Measurements from ENCODE around the gene SORL1. TPM values are rescaled to one million over a fixed set of nuclear protein-coding genes. Genes with fewer than 3 reads are reported as not detected.

Gene SORL1
- total RNA-seq, 1 experiment from 2014 or later, result 0.05 TPM

GRCh38 chr11:121437018-121437685 is 15.0 kb upstream of the SORL1 start:
- Histone ChIP-seq H3K36me3 (no peaks in the 10 kb centered on the region), H3K4me3 (no peak overlapping the region), H3K27ac (no peak overlapping the region), H3K4me1 (replicated peaks) (no peaks in the 10 kb centered on the region), H3K27me3 (replicated peaks) (no peaks in the 10 kb centered on the region), H3K9me3 (replicated peaks) (no peaks in the 10 kb centered on the region)
- no peak for DNase-seq (ENCODE audit: low read depth in 1 of 2, low spot score in 2 of 2)

DNA sequence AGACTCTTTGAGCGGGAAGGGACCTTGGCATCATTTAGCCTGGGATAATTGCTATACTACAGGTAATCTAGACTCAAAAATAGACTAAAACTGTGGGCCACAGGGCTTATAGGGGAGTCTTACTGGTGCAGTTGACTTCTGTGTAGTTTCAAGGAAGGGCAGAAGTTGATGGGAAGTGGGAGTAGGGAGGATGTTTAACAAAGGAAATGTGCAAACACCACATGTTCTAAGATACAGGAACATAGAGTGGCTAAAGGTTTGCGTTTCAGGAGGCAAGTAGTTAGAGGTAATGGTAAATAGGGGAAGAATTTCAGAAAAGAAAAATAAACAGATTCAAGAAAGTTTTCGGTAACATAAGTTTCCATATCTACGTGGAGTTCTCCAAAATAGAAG is 14.4 kb upstream of the SORL1 start:
- H3K9me3 ChIP-seq (replicated peaks), result no peaks in the 10 kb centered on the region
- no peaks in the 10 kb centered on the region for H3K27me3 ChIP-seq (replicated peaks)
- no peak for DNase-seq (ENCODE audit: low read depth in 1 of 2, low spot score in 2 of 2)
- no peaks in the 10 kb centered on the region for H3K4me1 ChIP-seq (replicated peaks)
- H3K4me3 ChIP-seq, result no peak overlapping the region
- H3K36me3 ChIP-seq, result no peaks in the 10 kb centered on the region
- H3K27ac ChIP-seq, result no peak overlapping the region

DNA sequence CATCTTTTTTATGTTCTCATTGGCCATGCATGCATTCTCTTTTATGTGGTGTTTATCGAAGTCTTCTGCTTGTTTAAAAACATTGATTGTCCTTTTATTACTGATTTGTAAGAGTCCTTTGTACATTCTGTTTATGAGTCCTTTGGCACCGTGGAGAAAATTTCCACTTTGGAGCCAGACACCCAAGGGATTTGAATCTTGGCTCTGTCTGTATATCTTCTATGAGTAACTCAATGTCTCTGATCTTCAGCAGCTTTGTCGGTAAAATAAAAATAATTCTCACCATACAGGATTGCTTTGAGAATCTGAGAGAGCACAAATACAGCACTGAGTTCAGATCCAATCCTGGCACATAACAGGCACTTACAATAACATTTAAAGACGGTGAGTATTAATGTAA is 12.8 kb upstream of the SORL1 start:
- H3K27me3 ChIP-seq (replicated peaks), result no peaks in the 10 kb centered on the region
- no peak overlapping the region for H3K27ac ChIP-seq
- no peaks in the 10 kb centered on the region for H3K9me3 ChIP-seq (replicated peaks)
- H3K4me1 ChIP-seq (replicated peaks), result no peaks in the 10 kb centered on the region
- no peak overlapping the region for H3K4me3 ChIP-seq
- DNase-seq (ENCODE audit: low read depth in 1 of 2, low spot score in 2 of 2), result no peak
- H3K36me3 ChIP-seq, result no peaks in the 10 kb centered on the region

DNA sequence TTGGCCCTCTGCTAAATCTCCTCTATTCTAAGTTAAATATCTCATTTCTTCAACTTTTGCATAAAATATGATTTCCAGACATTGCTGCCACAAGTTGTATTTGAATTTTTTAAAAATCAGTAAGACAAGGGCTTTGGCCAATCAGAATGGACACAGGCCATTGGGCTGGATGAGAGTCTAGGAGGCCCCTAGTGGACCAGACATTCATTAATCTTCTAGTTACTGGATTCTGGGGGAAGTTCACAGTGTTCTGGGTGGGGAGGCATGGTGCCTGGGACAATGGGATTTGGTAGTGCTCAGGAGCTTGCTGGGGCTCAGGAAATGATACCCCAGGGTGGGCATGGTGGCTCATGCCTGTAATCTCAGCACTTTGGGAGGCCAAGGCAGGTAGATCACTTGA is 12.4 kb upstream of the SORL1 start:
- no peak for DNase-seq (ENCODE audit: low read depth in 1 of 2, low spot score in 2 of 2)
- H3K4me1 ChIP-seq (replicated peaks), result no peaks in the 10 kb centered on the region
- no peaks in the 10 kb centered on the region for H3K9me3 ChIP-seq (replicated peaks)
- H3K27ac ChIP-seq, result no peak overlapping the region
- no peaks in the 10 kb centered on the region for H3K36me3 ChIP-seq
- no peak overlapping the region for H3K4me3 ChIP-seq
- no peaks in the 10 kb centered on the region for H3K27me3 ChIP-seq (replicated peaks)

GRCh38 chr11:121441521-121441920 is 10.6 kb upstream of the SORL1 start:
- no peak overlapping the region for H3K4me3 ChIP-seq
- DNase-seq (ENCODE audit: low read depth in 1 of 2, low spot score in 2 of 2), result no peak
- no peaks in the 10 kb centered on the region for H3K36me3 ChIP-seq
- H3K27ac ChIP-seq, result no peak overlapping the region
- H3K4me1 ChIP-seq (replicated peaks), result no peaks in the 10 kb centered on the region
- no peaks in the 10 kb centered on the region for H3K27me3 ChIP-seq (replicated peaks)
- no peaks in the 10 kb centered on the region for H3K9me3 ChIP-seq (replicated peaks)

- Histone ChIP-seq H3K27me3 (replicated peaks) (no peaks in the 10 kb centered on the region), H3K9me3 (replicated peaks) (no peaks in the 10 kb centered on the region)
Measured at GRCh38 chr11:121443688-121444275, 8.3 kb upstream of the SORL1 start.

DNA sequence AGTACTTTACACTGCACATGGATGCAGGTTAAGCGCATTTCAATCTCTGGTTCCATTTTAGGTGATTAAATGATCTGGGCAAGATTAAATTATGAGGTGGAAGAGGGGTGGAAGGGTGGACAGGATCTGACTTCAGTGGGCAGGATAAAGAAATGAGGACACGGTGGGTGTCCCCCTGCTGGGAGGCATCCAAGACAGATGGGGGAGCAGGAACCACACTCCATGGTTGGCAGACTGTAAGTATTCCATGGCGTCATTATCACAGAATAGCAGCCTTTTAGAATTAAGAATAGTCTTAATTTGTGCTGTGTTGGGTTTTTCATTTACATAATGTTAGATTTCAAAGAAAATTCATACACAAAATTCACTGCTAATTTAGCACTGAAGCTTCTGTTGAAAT is 7.6 kb upstream of the SORL1 start:
- Histone ChIP-seq H3K4me1 (replicated peaks) (no peaks in the 10 kb centered on the region), H3K27ac (no peak overlapping the region), H3K9me3 (replicated peaks) (no peaks in the 10 kb centered on the region), H3K36me3 (no peaks in the 10 kb centered on the region), H3K27me3 (replicated peaks) (no peaks in the 10 kb centered on the region), H3K4me3 (no peak overlapping the region)
- DNase-seq (ENCODE audit: low read depth in 1 of 2, low spot score in 2 of 2), result no peak

More at GRCh38 chr11:121443688-121444275, 8.3 kb upstream of the SORL1 start:
- Histone ChIP-seq H3K4me1 (replicated peaks) (no peaks in the 10 kb centered on the region), H3K36me3 (no peaks in the 10 kb centered on the region), H3K4me3 (no peak overlapping the region), H3K27ac (no peak overlapping the region)
- no peak for DNase-seq (ENCODE audit: low read depth in 1 of 2, low spot score in 2 of 2)

DNA sequence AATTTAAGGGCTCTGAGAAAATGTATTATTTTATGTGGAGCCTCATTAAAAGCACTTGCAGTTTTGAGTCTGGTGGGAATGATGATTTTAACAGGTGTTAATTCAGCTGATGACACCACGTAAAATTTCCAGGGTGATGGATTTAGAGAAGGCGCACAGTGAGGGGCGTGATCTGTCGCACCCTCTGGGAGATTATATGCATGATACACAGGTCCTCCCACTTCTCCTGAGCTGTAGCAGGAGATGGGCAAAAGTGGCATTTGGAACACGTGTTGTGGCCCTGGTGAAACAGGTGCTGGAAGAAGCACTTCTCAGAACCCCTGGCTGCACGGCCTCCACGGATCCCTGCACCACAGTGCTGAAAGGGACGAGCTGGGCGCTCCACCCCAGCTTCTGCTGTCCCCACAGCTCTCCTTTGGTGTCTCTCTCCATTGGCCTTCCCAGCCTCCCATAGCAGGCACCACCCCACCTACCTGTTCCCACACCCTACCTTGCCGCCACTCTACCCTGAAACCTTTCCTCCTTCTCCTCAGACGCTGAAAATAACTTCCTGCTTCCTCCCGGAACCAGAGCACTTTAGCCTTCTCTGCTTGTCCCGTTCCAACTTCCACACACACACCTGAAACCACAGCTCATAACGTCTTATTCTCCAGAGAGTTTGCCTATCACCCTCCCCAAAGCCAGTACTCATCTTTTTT is 6.9 kb upstream of the SORL1 start:
- Histone ChIP-seq H3K27ac (no peak overlapping the region), H3K4me1 (replicated peaks) (no peaks in the 10 kb centered on the region), H3K27me3 (replicated peaks) (no peaks in the 10 kb centered on the region), H3K4me3 (no peak overlapping the region), H3K9me3 (replicated peaks) (no peaks in the 10 kb centered on the region), H3K36me3 (no peaks in the 10 kb centered on the region)
- no peak for DNase-seq (ENCODE audit: low read depth in 1 of 2, low spot score in 2 of 2)

GRCh38 chr11:121446752-121447156 is 5.4 kb upstream of the SORL1 start:
- H3K9me3 ChIP-seq (replicated peaks), result no peaks in the 10 kb centered on the region
- no peak for DNase-seq (ENCODE audit: low read depth in 1 of 2, low spot score in 2 of 2)
- peaks cover 5% of the 10 kb centered on the region; the same call in 1 of the 2 replicates for H3K27me3 ChIP-seq (replicated peaks)

DNA sequence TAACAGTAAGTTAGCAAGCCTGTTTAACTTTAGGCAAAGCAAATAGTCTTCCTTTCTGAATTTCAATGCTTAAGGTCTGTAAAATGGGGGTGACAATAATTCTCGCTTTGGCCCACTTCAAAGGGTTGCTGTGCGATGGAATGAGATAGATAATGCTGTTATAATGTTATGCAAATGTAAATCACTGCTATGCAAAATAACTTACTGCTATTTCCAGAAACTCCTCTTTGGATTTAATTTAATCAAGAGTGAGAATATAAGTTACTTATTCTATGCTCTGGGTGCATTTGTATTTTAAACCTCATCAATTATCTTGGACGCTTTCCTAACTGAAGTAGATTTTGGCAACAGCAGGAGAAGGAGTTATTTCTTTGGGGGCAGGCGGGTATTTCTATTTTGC is 4.1 kb upstream of the SORL1 start:
- Histone ChIP-seq H3K9me3 (replicated peaks) (no peaks in the 10 kb centered on the region), H3K36me3 (no peaks in the 10 kb centered on the region), H3K27me3 (replicated peaks) (peaks cover 13% of the 10 kb centered on the region; the same call in 1 of the 2 replicates), H3K4me1 (replicated peaks) (0 out of 2 replicates have a peak, but pooled peaks cover 2% of the 10 kb centered on the region), H3K27ac (no peak overlapping the region), H3K4me3 (no peak overlapping the region)
- DNase-seq (ENCODE audit: low read depth in 1 of 2, low spot score in 2 of 2), result no peak

More at GRCh38 chr11:121446752-121447156, 5.4 kb upstream of the SORL1 start:
- Histone ChIP-seq H3K4me3 (no peak overlapping the region), H3K4me1 (replicated peaks) (no peaks in the 10 kb centered on the region), H3K36me3 (no peaks in the 10 kb centered on the region), H3K27ac (no peak overlapping the region)

DNA sequence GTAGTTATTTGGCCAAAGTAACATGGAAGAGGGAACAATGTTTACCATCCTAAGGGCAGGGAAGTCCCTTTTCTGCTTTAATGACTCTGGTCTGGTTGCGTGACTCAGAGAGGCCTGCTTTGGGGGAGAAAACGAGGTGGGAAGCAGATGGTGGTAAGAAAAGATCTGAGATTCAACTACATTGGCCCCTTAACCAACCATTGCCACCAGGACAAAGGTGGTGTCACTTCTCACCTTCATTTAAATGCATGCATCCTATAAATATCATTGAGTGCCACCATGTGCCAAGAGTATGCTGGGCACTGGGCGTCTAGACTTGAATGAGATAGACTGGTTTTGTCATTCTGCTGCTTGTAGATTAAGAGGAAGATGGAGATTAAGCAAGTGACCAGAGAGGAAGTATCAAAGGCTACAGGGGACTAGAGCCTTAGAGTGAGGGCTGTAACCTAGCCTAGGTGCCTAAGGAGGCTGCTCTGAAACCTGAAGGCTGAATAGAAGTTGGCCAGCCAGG is 3.6 kb upstream of the SORL1 start:
- H3K27ac ChIP-seq, result no peak overlapping the region

GRCh38 chr11:121449123-121449522 is 3.0 kb upstream of the SORL1 start:
- Histone ChIP-seq H3K27ac (no peak overlapping the region), H3K27me3 (replicated peaks) (peaks cover 13% of the 10 kb centered on the region; the same call in 1 of the 2 replicates), H3K9me3 (replicated peaks) (no peaks in the 10 kb centered on the region), H3K4me1 (replicated peaks) (0 out of 2 replicates have a peak, but pooled peaks cover 2% of the 10 kb centered on the region), H3K36me3 (no peaks in the 10 kb centered on the region), H3K4me3 (no peak overlapping the region)
- no peak for DNase-seq (ENCODE audit: low read depth in 1 of 2, low spot score in 2 of 2)

More for the DNA sequence above, 3.6 kb upstream of the SORL1 start:
- Histone ChIP-seq H3K36me3 (no peaks in the 10 kb centered on the region), H3K4me3 (no peak overlapping the region), H3K27me3 (replicated peaks) (peaks cover 13% of the 10 kb centered on the region; the same call in 1 of the 2 replicates), H3K9me3 (replicated peaks) (no peaks in the 10 kb centered on the region), H3K4me1 (replicated peaks) (0 out of 2 replicates have a peak, but pooled peaks cover 2% of the 10 kb centered on the region)
- no peak for DNase-seq (ENCODE audit: low read depth in 1 of 2, low spot score in 2 of 2)

GRCh38 chr11:121449626-121450025 is 2.5 kb upstream of the SORL1 start:
- H3K4me3 ChIP-seq, result no peak overlapping the region
- H3K4me1 ChIP-seq (replicated peaks), result 0 out of 2 replicates have a peak, but pooled peaks cover 2% of the 10 kb centered on the region
- H3K27ac ChIP-seq, result no peak overlapping the region
- no peaks in the 10 kb centered on the region for H3K36me3 ChIP-seq
- H3K9me3 ChIP-seq (replicated peaks), result no peaks in the 10 kb centered on the region
- DNase-seq (ENCODE audit: low read depth in 1 of 2, low spot score in 2 of 2), result no peak
- peaks cover 13% of the 10 kb centered on the region; the same call in 1 of the 2 replicates for H3K27me3 ChIP-seq (replicated peaks)

DNA sequence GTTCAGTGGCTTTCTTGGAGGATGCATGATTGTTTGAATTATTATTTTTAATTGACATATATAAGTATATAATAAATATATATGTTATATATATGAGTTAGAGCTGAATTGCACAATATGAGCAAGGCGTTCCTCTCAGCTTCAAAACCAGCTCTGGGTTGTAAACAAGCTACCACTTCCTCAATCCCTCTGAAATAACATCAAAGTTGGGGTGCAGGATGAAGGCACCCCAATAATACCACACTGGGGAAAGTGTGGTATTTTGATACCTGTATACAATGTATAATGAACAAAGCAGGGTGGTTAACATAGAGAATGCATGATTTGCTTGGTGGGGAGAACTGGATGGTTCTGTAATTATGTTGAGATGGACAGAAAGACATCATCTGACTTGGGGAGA is 1.7 kb upstream of the SORL1 start:
- Histone ChIP-seq H3K27me3 (replicated peaks) (peaks cover 13% of the 10 kb centered on the region; the same call in 1 of the 2 replicates), H3K9me3 (replicated peaks) (no peaks in the 10 kb centered on the region), H3K4me3 (no peak overlapping the region), H3K4me1 (replicated peaks) (0 out of 2 replicates have a peak, but pooled peaks cover 2% of the 10 kb centered on the region), H3K27ac (no peak overlapping the region), H3K36me3 (no peaks in the 10 kb centered on the region)
- DNase-seq (ENCODE audit: low read depth in 1 of 2, low spot score in 2 of 2), result no peak

Measured in SJSA1 (cell line).